ENCODE results near the gene NHS.

Gene NHS

GRCh38 chrX:17403972-17404371 lies 29.0 kb downstream of the NHS start:
- DNase-seq = no peak

- DNase-seq = no peak
These were observed 30.4 kb downstream of the NHS start for GRCh38 chrX:17405225-17405969.

- no peak for DNase-seq
These were observed 34.7 kb downstream of the NHS start for GRCh38 chrX:17409566-17410290.

- DNase-seq = no peak
These were observed 35.7 kb downstream of the NHS start for GRCh38 chrX:17410651-17411050.

GRCh38 chrX:17411205-17411604 lies 36.2 kb downstream of the NHS start:
- DNase-seq = no peak

GRCh38 chrX:17412692-17413091 lies 37.7 kb downstream of the NHS start:
- no peak for DNase-seq

- DNase-seq = no peak
These were observed 38.2 kb downstream of the NHS start for GRCh38 chrX:17413228-17413627.

GRCh38 chrX:17414027-17414658 lies 39.1 kb downstream of the NHS start:
- no peak for DNase-seq

- no peak for DNase-seq
These were observed 39.8 kb downstream of the NHS start for GRCh38 chrX:17414839-17415238.

- DNase-seq = no peak
These were observed 40.3 kb downstream of the NHS start for GRCh38 chrX:17415242-17415810.

- no peak for DNase-seq
These were observed 42.4 kb downstream of the NHS start for GRCh38 chrX:17417372-17417771.

GRCh38 chrX:17425136-17425535 lies 50.1 kb downstream of the NHS start:
- no peak for DNase-seq

- no peak for DNase-seq
These were observed 50.6 kb downstream of the NHS start for GRCh38 chrX:17425551-17425950.

- DNase-seq = no peak
These were observed 56.2 kb downstream of the NHS start for GRCh38 chrX:17431171-17431570.

GRCh38 chrX:17432158-17432557 lies 57.2 kb downstream of the NHS start:
- DNase-seq = no peak

- no peak for DNase-seq
These were observed 59.0 kb downstream of the NHS start for GRCh38 chrX:17433965-17434364.

GRCh38 chrX:17435476-17435875 lies 60.5 kb downstream of the NHS start:
- DNase-seq = no peak

GRCh38 chrX:17438221-17438620 lies 63.2 kb downstream of the NHS start:
- DNase-seq = no peak

- DNase-seq = no peak
These were observed 65.3 kb downstream of the NHS start for GRCh38 chrX:17440258-17440657.

- DNase-seq = no peak
These were observed 65.8 kb downstream of the NHS start for GRCh38 chrX:17440836-17441235.

- no peak for DNase-seq
These were observed 67.0 kb downstream of the NHS start for GRCh38 chrX:17441965-17442364.

GRCh38 chrX:17442898-17443297 lies 67.9 kb downstream of the NHS start:
- DNase-seq = no peak

- DNase-seq = no peak
These were observed 68.6 kb downstream of the NHS start for GRCh38 chrX:17443556-17443955.

Data from right kidney (tissue), 1 donor.